Measurements from ENCODE around the gene GPR149. TPM values are rescaled to one million over a fixed set of nuclear protein-coding genes. Genes with fewer than 3 reads are reported as not detected.

The GPR149 gene
- total RNA-seq, 1 experiment from 2014 or later: not detected

DNA sequence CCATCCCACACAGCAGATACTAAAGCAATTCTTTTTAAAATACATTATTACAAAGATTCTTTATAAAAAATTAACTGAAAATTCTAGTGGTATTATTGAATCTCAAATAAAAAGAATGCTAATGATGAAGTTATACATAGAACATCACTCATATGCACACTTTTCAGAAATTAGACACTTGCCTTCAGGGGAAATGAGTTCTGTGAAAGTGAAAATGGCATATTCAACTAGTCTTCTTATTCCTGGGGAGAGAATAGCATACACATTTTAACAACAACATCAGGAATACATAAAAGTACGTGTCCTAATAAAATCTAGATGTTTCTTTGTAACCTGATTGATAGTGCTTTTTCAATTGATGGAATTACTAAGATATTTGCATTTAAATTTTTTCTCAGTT lies 68.9 kb downstream of the GPR149 start:
- Histone ChIP-seq H3K79me2 (ENCODE audit: insufficient read depth, low read length) (no peaks in the 10 kb centered on the region), H3K9ac (ENCODE audit: extremely low read depth, insufficient read length, low read length) (no peak overlapping the region), H4K91ac (ENCODE audit: insufficient read length, low read depth, low read length) (no peak overlapping the region), H2BK20ac (ENCODE audit: low read depth, low read length, poor library complexity, severe bottlenecking) (no peak overlapping the region), H2BK15ac (ENCODE audit: low read depth, low read length) (no peak overlapping the region), H3K4me1 (ENCODE audit: insufficient read depth, low read length) (no peaks in the 10 kb centered on the region), H2BK120ac (ENCODE audit: low read depth, low read length, poor library complexity, severe bottlenecking) (no peak overlapping the region), H3T11ph (ENCODE audit: low read length) (no peak overlapping the region), H2AFZ (ENCODE audit: low read length) (no peak overlapping the region), H3K4me2 (ENCODE audit: insufficient read depth, insufficient read length, low read length) (no peak overlapping the region), H4K8ac (replicated peaks; ENCODE audit: insufficient read length, low read depth, low read length) (no peak overlapping the region), H2AK5ac (ENCODE audit: insufficient read length, low read length) (no peak overlapping the region), H3K56ac (ENCODE audit: insufficient read length, low read depth, low read length) (no peak overlapping the region), H3K27me3 (ENCODE audit: insufficient read depth, low read length) (no peaks in the 10 kb centered on the region), H4K20me1 (ENCODE audit: control insufficient read depth, insufficient read depth, insufficient read length) (no peaks in the 10 kb centered on the region), H3K18ac (ENCODE audit: insufficient read length, low read depth, low read length) (no peak overlapping the region), H3K4ac (ENCODE audit: low read depth, low read length) (no peak overlapping the region), H3K23me2 (ENCODE audit: insufficient read length, low read depth, low read length, poor library complexity, severe bottlenecking) (no peaks in the 10 kb centered on the region), H3K27ac (ENCODE audit: insufficient read length, low read depth, low read length) (no peak overlapping the region), H2BK5ac (ENCODE audit: insufficient read length, low read length) (no peak overlapping the region), H3K79me1 (ENCODE audit: insufficient read depth, low read depth, low read length, poor library complexity, severe bottlenecking) (no peaks in the 10 kb centered on the region), H2BK12ac (ENCODE audit: insufficient read length, low read depth, low read length) (no peak overlapping the region), H4K5ac (ENCODE audit: insufficient read length, low read depth, low read length) (no peak overlapping the region), H3K14ac (ENCODE audit: insufficient read depth, low read length) (no peak overlapping the region), H3K23ac (ENCODE audit: insufficient read length, low read depth, low read length) (no peak overlapping the region), H3K9me3 (ENCODE audit: control insufficient read depth, low read depth, low read length) (no peaks in the 10 kb centered on the region)
- no CpG with 5 or more reads among the region's 1 CpG for WGBS (ENCODE audit: extremely low coverage, insufficient read length, low lambda C conversion rate)
- H3K9me3 Mint-ChIP-seq: peaks cover 12% of the 10 kb centered on the region in 2 experiments; a peak in 3 of 5 replicates
- no peak overlapping the region for H3K4me3 Mint-ChIP-seq
- TF ChIP-seq, protein P1, sequence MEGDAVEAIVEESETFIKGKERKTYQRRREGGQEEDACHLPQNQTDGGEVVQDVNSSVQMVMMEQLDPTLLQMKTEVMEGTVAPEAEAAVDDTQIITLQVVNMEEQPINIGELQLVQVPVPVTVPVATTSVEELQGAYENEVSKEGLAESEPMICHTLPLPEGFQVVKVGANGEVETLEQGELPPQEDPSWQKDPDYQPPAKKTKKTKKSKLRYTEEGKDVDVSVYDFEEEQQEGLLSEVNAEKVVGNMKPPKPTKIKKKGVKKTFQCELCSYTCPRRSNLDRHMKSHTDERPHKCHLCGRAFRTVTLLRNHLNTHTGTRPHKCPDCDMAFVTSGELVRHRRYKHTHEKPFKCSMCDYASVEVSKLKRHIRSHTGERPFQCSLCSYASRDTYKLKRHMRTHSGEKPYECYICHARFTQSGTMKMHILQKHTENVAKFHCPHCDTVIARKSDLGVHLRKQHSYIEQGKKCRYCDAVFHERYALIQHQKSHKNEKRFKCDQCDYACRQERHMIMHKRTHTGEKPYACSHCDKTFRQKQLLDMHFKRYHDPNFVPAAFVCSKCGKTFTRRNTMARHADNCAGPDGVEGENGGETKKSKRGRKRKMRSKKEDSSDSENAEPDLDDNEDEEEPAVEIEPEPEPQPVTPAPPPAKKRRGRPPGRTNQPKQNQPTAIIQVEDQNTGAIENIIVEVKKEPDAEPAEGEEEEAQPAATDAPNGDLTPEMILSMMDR (conservative IDR thresholded peaks at IDR 0.05): no peak
- no peak overlapping the region for H3K27ac Mint-ChIP-seq
- H3K4me1 Mint-ChIP-seq: no peaks in the 10 kb centered on the region
- H3K27me3 Mint-ChIP-seq (ENCODE audit: low read depth): no peaks in the 10 kb centered on the region
- no peak for DNase-seq
- peaks cover 0 to 14% (median 0%) of the 10 kb centered on the region in 3 experiments; a peak in 3 of 7 replicates for H3K36me3 Mint-ChIP-seq (ENCODE audit: insufficient read depth in 1 of 3, low read depth in 3 of 3)
